HG02870 (cell line): ENCODE results near the gene FREM2.

Source experiments
- ATAC-seq: cut with Tn5 transposase; IDR thresholded peaks from one replicate; pipeline ENCODE4 v1.9.1; 2021; ENCODE audit warnings: mild to moderate bottlenecking, moderate library complexity; ENCODE audit not compliant: unreplicated experiment

Gene FREM2

DNA sequence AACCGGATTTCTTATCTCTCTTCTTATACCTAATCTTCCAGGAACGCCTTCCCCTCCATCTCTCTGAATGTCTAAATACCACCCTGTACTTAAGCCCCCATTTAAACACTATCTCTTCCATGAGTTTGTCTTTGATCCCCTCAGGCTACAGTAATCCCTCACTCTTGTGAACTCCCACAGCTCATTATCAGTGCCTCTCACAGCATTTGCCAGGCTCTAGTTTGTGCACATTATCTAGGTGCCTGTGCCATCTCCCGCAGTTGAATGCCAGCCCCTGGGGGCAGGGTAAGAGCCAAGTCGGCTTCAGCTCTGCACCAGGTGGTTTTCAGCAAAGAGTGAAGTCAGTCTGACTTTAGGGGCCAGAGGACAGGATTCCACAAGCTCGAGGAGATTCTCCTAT, 71.4 kb downstream of the FREM2 start:
- ATAC-seq = no peak

DNA sequence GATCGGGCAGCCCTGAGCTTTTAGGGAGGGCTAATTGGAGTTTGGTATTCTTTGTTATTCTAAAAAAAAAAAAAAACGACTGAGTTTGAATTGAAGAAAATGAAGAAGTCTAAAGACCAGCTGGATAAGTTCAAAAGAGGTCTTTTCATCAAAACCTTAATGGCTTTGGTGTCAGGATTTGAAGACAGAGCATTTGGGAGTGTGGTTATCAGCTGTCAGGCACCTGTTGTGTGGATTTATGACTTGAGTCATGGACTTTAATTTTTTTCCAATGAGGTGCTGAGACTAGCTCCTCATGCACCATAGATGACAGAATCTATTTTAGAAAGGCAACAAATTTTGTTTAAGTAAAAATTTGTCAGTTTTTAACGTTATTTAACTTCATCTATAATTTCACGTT, 72.5 kb downstream of the FREM2 start:
- no peak for ATAC-seq

DNA sequence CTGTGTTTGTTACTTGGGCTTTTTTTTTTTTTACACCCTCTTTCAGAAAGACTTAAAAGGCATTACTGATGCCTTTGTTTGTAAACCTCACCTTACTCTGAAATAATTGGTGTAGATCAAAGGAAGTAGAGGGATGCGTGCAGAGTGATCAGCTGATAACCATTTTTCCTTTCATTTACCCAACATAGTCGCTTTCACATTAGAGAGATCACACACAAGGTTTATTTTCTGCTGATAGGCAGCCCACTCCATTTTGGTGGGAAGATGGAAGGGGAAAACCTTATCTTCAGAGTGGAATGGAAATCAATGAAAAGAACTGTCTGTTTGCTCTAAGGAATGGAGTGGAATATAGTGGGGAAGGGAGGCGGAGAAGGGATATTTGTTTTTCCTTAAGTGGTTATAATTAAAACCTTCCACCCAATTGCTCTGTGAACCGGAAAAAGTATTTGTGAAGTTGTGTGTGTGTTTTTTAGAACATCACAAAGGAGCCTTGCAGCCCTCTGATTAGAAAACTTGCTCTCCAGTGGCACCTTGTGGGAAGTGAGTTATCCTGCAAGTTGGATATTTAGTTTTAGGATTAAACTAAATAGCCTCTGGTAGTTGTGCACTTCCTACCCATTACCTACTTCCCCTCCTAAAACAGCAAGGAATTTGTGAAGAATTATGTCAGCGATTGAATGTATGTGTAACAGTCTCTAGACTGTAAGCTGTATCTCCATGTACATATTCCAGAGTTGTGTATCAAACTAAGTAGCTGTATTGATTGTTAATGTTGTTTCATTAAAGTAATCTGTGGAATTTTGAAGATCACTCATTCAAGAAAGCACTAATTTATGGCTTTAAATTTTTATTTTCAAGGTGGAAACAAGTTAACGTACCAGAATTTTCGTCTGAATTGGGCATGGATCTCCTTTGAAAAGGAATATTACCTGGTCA, 76.8 kb downstream of the FREM2 start:
- no peak for ATAC-seq

DNA sequence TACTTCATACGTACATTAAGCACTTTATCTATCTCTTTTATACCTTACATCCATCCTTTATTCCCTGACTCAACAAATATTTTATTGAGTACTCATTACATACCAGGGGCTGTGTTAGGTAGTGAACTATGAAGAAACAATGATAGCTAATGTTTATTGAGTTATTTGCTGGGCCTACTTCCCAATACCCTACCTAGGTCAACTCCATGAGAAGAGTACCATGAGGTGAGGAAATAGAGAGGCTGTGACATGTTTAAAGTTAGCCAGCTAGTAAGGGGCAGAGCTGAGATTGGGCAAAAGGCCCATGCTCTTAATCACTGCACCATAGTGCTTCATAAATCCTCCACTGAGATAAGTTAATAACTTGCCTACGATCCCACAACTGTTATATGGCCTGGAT, 79.9 kb downstream of the FREM2 start:
- no peak for ATAC-seq

DNA sequence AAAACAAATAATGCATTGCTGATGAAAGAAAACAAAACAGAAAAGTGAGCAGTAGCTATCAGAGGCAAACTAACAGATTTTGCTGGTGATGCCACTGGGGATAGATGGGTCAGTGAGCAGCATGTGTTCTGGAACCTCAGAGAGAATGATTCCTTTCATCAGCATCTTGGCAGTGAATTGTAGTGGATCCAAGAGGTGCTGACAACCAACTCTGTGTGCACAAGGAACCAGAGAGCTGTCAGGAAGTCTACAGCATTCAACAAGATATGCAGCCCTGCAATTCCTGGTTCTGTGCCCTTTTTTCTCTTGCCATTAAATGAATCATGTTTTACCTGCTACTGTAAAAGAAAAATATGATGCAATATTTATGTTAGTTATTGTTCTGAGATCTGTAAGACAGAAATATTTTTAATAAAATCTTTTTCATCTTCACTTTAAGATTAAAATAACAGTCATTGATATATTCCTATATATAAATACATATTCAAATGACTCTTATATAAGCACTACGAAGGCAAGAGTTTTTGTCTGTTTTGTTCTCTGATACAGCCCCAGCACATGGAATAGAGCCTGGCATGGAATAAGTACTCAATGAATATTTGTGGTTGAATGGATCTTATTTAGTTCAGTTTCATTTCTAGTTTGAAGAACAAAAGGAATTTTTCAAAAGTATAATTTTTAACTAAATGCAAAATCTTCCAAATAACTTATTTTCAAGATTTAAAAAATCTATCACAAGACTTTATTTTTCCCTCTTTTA, 80.8 kb downstream of the FREM2 start:
- no peak for ATAC-seq

DNA sequence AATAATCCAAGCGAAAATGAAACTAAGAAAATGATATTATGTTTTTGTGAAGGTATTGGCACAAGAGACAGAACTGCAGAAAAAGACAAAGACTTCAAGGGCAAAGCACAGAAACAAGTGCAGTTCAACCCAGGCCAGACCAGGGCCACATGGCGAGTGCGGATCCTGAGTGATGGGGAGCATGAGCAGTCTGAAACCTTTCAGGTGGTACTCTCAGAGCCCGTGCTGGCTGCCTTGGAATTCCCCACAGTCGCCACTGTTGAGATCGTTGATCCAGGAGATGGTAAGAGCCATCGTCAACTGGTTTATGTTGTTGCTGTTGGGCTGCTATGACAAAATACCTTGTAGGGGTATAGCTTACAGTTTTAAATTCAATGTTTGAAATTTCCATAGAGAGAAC, 82.6 kb downstream of the FREM2 start:
- ATAC-seq = no peak

DNA sequence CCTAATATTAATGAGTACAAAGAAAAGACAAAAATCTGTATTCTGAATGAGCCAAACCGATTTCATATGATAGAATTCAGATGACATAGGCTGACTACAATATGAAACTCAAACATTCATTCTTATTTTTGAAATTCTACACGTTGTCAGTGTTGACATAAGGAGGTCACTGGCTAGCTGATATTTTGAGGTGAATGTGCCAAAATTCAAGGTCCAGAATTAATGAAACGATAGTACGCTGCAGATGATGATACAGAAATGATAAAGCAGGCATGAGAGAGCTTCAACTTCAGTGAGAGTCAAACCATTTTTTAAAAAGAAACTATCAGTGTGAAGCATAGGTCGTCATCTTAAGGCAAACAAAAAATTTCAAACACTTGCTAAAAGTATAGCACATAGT, 88.2 kb downstream of the FREM2 start:
- ATAC-seq = no peak

DNA sequence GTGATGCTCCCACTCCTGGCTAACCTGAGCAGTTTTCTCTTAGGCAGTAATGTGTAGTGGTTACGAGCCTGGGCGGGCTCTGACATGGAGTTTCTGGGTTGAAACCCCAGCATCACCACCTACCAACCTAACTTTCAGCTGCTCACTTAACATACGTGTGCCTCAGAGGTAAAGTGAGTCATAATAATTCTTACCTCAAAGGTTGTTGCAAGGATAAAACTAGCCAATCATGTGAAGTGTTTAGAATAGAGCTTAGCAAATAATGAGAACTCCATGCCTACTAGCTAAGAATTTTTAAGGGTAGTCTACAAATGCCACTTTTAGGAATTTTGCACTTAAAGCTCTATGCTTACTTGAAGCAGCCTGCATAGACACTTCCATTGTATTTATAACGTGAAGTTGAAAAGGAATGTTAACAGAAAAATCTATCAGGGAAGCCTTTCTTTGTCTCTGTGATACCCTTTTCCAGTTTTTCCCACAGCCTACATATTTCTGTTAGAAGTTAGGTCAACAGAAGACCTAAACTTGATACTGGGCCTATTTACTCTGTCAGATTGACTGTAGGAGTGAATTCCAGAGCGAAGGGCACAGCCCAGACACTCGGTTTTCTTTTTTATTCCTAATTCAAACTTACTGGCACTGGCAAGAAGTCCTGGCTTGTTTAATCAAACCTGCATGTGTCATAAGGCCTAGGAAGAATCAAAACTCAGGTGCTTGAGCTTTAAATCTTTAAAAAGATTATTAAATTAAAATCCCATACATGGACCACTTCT, 90.7 kb downstream of the FREM2 start:
- no peak for ATAC-seq

DNA sequence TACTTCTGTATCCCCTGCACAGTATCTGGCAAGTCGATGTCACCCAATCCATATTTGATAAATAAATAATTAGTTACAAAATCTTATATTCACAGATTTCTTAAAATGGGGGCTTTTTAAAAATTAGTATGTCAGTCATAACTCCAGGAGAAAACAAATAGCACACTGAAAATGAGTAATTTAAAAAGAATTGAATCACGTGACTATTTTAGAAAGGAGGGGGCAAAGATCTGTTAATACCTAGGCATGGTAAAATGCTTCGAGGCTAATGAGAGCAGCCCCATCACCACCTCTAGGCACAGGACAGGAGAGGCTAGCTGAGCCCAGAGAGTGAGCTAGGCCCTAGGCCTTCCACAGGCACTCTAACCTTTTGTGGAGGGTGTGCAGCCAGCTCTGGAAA, 94.7 kb downstream of the FREM2 start:
- no peak for ATAC-seq

DNA sequence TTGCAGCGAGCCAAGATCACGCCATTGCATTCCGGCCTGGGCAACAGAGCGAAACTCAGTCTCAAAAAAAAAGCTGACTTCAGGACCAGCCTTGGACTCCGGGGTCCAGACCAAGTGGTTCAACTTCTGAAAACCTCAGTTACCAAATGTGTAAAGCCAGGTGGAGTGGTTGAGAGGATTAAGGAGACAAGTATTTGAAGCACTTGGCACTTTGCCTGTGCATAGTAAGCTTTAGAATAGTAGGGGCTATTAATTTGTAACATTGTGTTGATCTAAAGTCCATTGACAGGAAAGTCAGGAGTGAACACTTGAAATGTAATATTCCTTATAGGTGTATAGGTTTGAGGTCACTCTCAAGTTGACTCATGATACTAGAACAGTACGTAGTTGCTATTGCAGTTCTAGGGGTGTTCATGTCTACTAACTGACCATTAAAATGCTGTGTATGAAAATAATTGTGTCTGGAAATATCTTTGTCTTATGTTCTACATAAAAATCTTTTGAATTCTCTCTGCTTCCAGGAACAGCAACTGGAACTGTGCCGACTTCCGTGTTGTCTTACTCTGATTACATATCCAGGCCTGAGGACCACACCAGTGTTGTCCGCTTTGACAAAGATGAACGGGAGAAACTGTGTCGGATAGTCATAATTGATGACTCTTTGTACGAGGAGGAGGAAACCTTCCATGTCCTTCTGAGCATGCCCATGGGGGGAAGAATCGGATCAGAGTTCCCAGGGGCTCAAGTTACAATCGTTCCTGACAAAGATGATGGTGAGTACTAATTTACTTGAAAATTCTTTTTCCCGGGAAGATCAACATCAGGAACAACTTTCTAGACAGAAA, 97.4 kb downstream of the FREM2 start:
- ATAC-seq = no peak

DNA sequence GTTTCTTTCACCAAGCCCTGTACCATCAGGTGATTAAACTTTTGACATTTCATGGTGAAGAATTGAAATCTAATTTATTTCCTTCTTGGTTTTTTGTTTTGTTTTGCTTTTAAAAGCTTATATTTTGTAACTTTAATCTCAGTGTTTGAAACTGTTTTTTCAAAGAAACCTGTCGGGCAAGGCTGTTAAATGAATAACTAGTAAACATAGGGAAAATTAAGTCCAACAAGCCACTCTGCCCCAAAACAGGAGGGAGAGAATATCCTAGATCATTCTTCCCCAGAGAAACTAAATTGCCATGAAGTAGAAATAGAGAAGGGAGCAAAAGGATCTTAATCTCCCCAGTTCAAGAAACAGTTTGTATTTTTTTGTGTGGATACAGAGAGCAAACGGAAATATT, 98.2 kb downstream of the FREM2 start:
- no peak for ATAC-seq

DNA sequence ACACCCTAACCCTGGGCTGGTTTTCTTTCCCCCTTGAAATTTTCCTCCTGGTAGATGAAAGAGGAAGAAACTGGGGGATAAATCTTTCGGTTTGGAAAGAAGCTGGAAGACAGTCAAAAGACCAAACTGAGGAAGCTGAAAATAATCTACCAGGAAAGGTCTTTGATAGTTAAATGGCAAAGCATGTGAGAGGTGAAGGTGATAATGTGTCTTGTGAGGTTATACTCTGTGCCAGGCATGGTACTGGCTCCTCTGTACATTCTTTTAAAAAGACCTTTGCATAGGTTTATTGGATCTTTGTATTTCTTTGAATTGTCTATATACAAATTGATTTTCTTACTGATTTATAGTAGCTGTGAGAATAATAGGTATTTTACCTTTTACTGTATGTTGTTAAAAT, 98.6 kb downstream of the FREM2 start:
- no peak for ATAC-seq

DNA sequence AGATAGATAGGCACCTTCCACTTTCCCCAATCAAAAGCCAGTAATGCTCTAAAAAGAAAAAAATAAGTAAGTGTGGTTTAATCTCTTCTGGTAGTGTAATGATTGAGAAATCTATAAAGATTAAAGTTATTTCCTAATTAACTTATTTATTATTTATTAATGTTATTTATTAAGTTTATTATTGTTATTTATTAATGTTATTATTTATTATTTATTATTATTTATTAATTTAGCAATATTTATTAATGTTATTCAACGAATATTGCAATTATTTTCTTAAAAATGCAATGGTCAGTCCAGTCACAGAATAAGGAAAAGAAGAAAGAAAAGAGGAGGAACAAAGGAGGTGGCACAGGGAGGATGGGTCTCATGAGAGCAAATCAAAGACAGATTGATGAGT, 100.7 kb downstream of the FREM2 start:
- no peak for ATAC-seq

DNA sequence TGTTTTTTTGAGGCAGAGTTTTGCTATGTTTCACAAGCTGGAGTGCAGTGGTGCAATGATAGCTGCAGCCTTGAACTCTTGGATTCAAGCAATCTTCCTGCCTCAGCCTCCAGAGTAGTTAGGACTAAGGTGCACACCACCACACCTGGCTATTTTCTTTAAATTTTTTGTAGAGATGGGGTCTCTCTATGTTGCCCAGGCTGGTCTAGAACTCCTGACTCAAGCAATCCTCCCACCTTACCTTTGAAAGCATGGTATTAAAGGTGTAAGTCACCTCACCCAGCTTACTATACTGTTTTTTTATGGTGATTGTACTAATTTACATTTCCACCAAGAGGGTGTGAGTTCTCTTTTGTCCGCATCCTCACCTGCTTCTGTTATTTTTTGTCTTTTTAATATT, 110.0 kb downstream of the FREM2 start:
- no peak for ATAC-seq

DNA sequence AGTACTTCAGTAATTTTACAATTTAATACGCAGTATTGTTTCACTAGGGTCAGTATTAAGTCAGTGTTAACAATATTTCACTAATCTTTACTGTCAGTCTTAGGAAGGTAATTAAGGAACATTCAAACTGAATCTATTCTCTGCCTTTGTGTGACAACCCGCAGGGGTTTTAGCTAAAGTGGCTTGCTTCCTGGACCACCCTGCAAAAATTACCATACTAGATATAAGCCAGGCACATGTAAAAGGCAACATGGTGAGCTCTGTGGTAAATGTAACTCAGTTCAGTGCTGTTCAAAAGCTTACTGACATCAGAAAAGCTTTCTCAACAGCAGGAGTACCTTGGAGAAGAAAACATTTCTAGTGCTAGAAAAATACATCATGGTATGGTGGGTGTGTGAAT, 116.7 kb downstream of the FREM2 start:
- no peak for ATAC-seq

DNA sequence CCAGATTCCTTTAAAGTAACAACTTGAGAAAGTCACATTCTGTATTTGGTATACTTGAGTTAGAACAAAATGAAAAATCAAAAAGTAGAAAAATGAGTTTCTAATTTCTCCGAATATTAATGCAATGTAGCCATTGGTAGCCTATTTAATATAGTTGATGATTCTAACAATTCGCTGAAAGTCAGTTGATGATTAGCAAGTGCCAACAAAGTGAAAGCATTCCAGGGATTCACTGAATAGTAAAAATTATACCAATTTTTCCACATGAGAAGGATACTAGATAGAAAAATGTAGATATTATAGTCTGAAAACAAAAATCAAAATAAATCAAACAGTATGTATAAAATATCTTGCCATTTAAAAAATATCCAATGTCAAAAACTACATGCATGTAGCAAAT, 117.2 kb downstream of the FREM2 start:
- no peak for ATAC-seq

DNA sequence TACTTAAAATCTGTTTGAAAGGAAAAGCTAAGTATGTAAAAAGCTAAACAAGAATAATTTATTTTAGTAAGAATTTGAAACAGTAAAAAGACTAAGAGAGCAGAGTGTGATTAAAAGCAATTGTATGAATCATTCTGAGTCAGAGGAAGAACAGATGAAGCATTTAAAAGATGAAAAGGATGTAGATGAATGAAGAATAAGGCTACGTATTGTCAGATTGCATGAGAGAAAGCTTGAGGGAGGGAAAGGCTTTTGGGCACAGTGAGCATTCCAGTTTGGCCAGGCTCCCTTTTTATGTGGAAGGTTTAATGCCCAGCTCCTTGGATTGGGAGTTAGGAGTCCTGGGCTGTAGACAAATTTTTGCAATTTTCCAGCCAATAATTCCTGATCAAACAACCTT, 117.7 kb downstream of the FREM2 start:
- ATAC-seq = no peak

DNA sequence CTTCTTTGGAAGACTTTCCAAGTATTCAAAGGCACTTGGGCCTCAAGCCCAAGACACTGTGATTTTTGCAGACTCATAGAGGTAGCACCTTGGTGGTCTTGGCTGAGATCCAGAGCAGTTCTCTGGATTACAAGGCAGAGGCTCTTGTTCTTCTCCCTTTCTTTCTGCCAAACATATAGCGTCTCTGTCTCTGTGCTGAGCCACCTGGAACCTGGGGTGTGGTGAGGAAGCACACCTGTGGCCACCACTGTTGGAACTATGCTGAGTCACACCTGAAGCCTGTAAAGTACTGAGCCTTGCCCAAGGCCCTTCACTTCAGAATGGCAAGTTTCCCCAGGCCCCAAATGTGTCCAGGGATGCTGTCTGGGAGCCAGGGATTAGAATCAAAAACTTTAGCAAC, 127.5 kb downstream of the FREM2 start:
- no peak for ATAC-seq

DNA sequence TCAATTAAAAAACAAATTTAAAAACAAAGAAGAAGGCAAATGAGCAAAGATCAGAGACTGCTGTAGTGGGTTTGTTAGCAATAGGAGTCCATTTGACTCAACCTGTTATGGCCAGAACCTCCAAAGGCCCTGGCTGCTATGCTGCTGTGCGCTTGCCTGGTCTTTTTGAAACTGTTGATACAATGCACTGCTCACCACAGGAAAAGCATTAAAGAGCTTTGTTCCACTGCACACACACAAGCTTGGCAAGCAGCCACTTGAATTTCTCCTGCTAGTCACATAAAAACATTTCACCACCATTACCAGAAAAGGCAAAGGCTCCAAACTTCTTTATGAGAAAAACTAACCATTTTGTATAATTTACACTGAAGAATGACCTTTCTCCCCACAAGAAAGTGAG, 132.2 kb downstream of the FREM2 start:
- no peak for ATAC-seq

DNA sequence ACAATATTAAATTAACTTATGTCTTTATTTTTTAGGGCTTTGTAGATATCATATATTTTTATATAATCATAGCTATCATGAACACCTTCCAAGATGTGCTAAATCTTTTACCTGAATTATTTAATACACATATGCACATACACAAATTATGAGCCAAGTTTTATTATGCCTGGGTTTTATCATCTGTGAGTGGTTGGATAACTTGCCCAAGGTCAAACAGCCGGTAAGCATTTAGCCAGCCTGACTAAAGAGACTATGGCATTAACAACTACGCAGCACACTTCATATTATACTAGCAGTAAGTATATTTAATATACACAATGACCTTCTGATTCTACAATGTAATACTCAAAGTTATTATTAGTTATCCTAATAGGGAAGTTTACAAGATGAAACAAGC, 132.7 kb downstream of the FREM2 start:
- no peak for ATAC-seq
